Right ventricle myocardium inferior (tissue), 1 donor: ENCODE measurements around the gene JMJD6. TPM values are rescaled to one million over a fixed set of nuclear protein-coding genes. Genes with fewer than 3 reads are reported as not detected.

ENCODE experiments used
- ATAC-seq: fragments of 200-7000 bp; cut with Tn5 transposase; one replicate; pipeline ENCODE4 v1.9.1; 2020; ENCODE audit warnings: mild to moderate bottlenecking, moderate library complexity
- DNase-seq: peaks from one replicate; pipeline ENCODE4 v3.0.0; 2021; ENCODE audit errors: missing footprints
- intact Hi-C: fragments of 100-400 bp; cut with DNase I; formaldehyde crosslinking; loops from one replicate; pipeline ENCODE4 v1.11.0; 2022
- microRNA-seq: library from miRNA; unstranded; fragments of <30 nt; microRNA quantifications from one replicate; pipeline ENCODE4 v1.2.0, GENCODE V29; 2020
- total RNA-seq: library from RNA; stranded (reverse); fragmentation: NEBNext Ultra II Directional; extraction: Animal tissue kit (Norgen Biotek cat#: 25700); gene quantifications from one replicate; pipeline ENCODE4 v1.2.1, GENCODE V29; 2021
- donor health status: DM: no; HTN: yes; CAD: no; lungs with severe emphysema.

JMJD6 gene
- total RNA-seq, 1 donor from 2014 or later = 62.8 TPM

GRCh38 chr17:76672892-76673291, 53.5 kb downstream of the JMJD6 start:
- intact Hi-C loops = loop anchor here (5.0 kb wide), 1 partner anchor 39 kb away; the partner anchor contains the start of gene MXRA7
- DNase-seq (no peak), ATAC-seq (no peak)

- ATAC-seq = no peak
- DNase-seq = no peak
- intact Hi-C loops = loop anchor here (5.0 kb wide), 1 partner anchor 40 kb away; the partner anchor contains the start of gene MXRA7
Measured at GRCh38 chr17:76672270-76672851, 54.0 kb downstream of the JMJD6 start.

- intact Hi-C loops = loop anchor here (5.0 kb wide), 1 partner anchor 40 kb away; the partner anchor contains the start of gene MXRA7
Measured at GRCh38 chr17:76671912-76672262, 54.5 kb downstream of the JMJD6 start.

GRCh38 chr17:76671123-76671911, 55.1 kb downstream of the JMJD6 start:
- DNase-seq = peak; percentile 100
- intact Hi-C loops = loop anchor here (5.0 kb wide), 1 partner anchor 41 kb away; the partner anchor contains the start of gene MXRA7
- ATAC-seq = peak; percentile 99

More at GRCh38 chr17:76671912-76672262, 54.5 kb downstream of the JMJD6 start:
- ATAC-seq = peak; percentile 1
- DNase-seq = no peak

GRCh38 chr17:76670718-76671122, 55.7 kb downstream of the JMJD6 start:
- no peak for ATAC-seq
- intact Hi-C loops = loop anchor here (5.0 kb wide), 1 partner anchor 42 kb away; the partner anchor contains the start of gene MXRA7

GRCh38 chr17:76670020-76670717, 56.2 kb downstream of the JMJD6 start:
- ATAC-seq (no peak), DNase-seq (no peak)
- intact Hi-C loops = loop anchor here (5.0 kb wide), 1 partner anchor 42 kb away; the partner anchor contains the start of gene MXRA7

More at GRCh38 chr17:76670718-76671122, 55.7 kb downstream of the JMJD6 start:
- no peak for DNase-seq

Small RNAs within 50 kb of the gene (microRNA-seq; reads per million reads assigned to microRNA genes)
- not detected for gene MIR636

Other genes with a start within 250 kb of the JMJD6 start
- gene RHBDF2, start 225.2 kb downstream of the JMJD6 start, total RNA-seq = 17.9 TPM
- gene CYGB, start 188.9 kb downstream of the JMJD6 start, total RNA-seq = 38.2 TPM
- 3.4 TPM for gene PRCD, start 186.6 kb downstream of the JMJD6 start, total RNA-seq
- 5.7 TPM for gene ST6GALNAC2, start 140.7 kb downstream of the JMJD6 start, total RNA-seq
- 6.1 TPM for gene ST6GALNAC1, start 82.8 kb downstream of the JMJD6 start, total RNA-seq
- gene MXRA7, start 15.6 kb downstream of the JMJD6 start, total RNA-seq = 375 TPM
- gene METTL23, start 233 bp upstream of the JMJD6 start, total RNA-seq = 17.3 TPM
- gene SRSF2, start 10.7 kb upstream of the JMJD6 start, total RNA-seq = 74.0 TPM
- 20.8 TPM for gene MFSD11, start 11.5 kb upstream of the JMJD6 start, total RNA-seq
- gene MGAT5B, start 141.8 kb upstream of the JMJD6 start, total RNA-seq = not detected